T-helper 22 cell (primary cell): Measurements from ENCODE around the gene TFAP2A.

ENCODE experiments used
- DNase-seq: peaks from one replicate; pipeline ENCODE4 v3.0.0-alpha.2; 2020; ENCODE audit warnings: low read depth

The TFAP2A gene

GRCh38 chr6:10412461-10413261 lies 2.2 kb downstream of the TFAP2A start:
- no peak for DNase-seq

GRCh38 chr6:10411971-10412460 lies 2.9 kb downstream of the TFAP2A start:
- DNase-seq: no peak

GRCh38 chr6:10411131-10411970 lies 3.5 kb downstream of the TFAP2A start:
- no peak for DNase-seq

- DNase-seq: no peak
Observed at GRCh38 chr6:10410207-10411050, 4.4 kb downstream of the TFAP2A start.

GRCh38 chr6:10409731-10410206 lies 5.1 kb downstream of the TFAP2A start:
- DNase-seq: no peak

- no peak for DNase-seq
Observed at GRCh38 chr6:10409233-10409721, 5.6 kb downstream of the TFAP2A start.

GRCh38 chr6:10408457-10408856 lies 6.4 kb downstream of the TFAP2A start:
- DNase-seq: no peak

GRCh38 chr6:10407674-10408054 lies 7.2 kb downstream of the TFAP2A start:
- DNase-seq: no peak

- no peak for DNase-seq
Observed at GRCh38 chr6:10407018-10407673, 7.7 kb downstream of the TFAP2A start.

- no peak for DNase-seq
Observed at GRCh38 chr6:10406556-10406955, 8.3 kb downstream of the TFAP2A start.

GRCh38 chr6:10405513-10405900 lies 9.4 kb downstream of the TFAP2A start:
- no peak for DNase-seq

GRCh38 chr6:10404799-10405512 lies 9.9 kb downstream of the TFAP2A start:
- DNase-seq: no peak

GRCh38 chr6:10404107-10404798 lies 10.6 kb downstream of the TFAP2A start:
- DNase-seq: peak; percentile 65

GRCh38 chr6:10403385-10404106 lies 11.3 kb downstream of the TFAP2A start:
- DNase-seq: no peak

GRCh38 chr6:10402648-10403311 lies 12.1 kb downstream of the TFAP2A start:
- DNase-seq: no peak

GRCh38 chr6:10401632-10402223 lies 13.1 kb downstream of the TFAP2A start:
- no peak for DNase-seq

GRCh38 chr6:10401004-10401536 lies 13.8 kb downstream of the TFAP2A start:
- no peak for DNase-seq

GRCh38 chr6:10400330-10400729 lies 14.5 kb downstream of the TFAP2A start:
- no peak for DNase-seq
